WTC11 (cell line): ENCODE data around the gene MTHFD1L. TPM values are rescaled to one million over a fixed set of nuclear protein-coding genes. Genes with fewer than 3 reads are reported as not detected.

Experiments used
- ATAC-seq: fragments of 200-7000 bp; cut with Tn5 transposase; 2 replicates; pipeline ENCODE4 v1.10.0; 2021; ENCODE audit warnings: mild to moderate bottlenecking, moderate library complexity
- CTCF ChIA-PET: fragments of 300-600 bp; sonication (Branson Sonifier 250); formaldehyde crosslinking; loops from one replicate; lab custom pipeline; 2021; ENCODE audit warnings: antibody characterized with exemption; lab: Charles Lee
- POLR2A ChIA-PET: fragments of 350-600 bp; sonication (Branson Sonifier 250); formaldehyde crosslinking; loops from one replicate; lab custom pipeline; 2021; ENCODE audit warnings: antibody characterized with exemption; lab: Charles Lee
- DNase-seq: peaks from one replicate; pipeline ENCODE4 v3.0.0; 2021; ENCODE audit warnings: low spot score
- H3K27ac Mint-ChIP-seq: 2 replicates; pipeline ENCODE4 v1.8.0; 2021; ENCODE audit warnings: mixed read lengths
- H3K27me3 Mint-ChIP-seq: 2 replicates; pipeline ENCODE4 v1.8.0; 2021; ENCODE audit warnings: low read depth, mild to moderate bottlenecking, moderate library complexity, mixed read lengths
- H3K36me3 Mint-ChIP-seq: 2 replicates; pipeline ENCODE4 v1.8.0; 2021; ENCODE audit warnings: mixed read lengths
- H3K4me1 Mint-ChIP-seq: 2 replicates; pipeline ENCODE4 v1.8.0; 2022; ENCODE audit warnings: mixed read lengths
- H3K4me3 Mint-ChIP-seq: 2 replicates; pipeline ENCODE4 v1.8.0; 2021; ENCODE audit warnings: mild to moderate bottlenecking, moderate library complexity, mixed read lengths
- H3K9me3 Mint-ChIP-seq: 2 replicates; pipeline ENCODE4 v1.8.0; 2021; ENCODE audit warnings: mixed read lengths
- CREB1 ChIP-seq: sonication (generic); formaldehyde crosslinking; IDR thresholded peaks from 2 replicates; pipeline ENCODE4 v1.8.0; 2023; ENCODE audit warnings: mild to moderate bottlenecking, missing genetic modification reagents
- ESRRA ChIP-seq: sonication (generic); formaldehyde crosslinking; IDR thresholded peaks from 2 replicates; pipeline ENCODE4 v1.8.1; 2022; ENCODE audit warnings: mild to moderate bottlenecking, missing genetic modification reagents, borderline replicate concordance
- FOXJ3 ChIP-seq: sonication (generic); formaldehyde crosslinking; IDR thresholded peaks from 2 replicates; pipeline ENCODE4 v1.9.0; 2021; ENCODE audit warnings: missing genetic modification reagents, mild to moderate bottlenecking, borderline replicate concordance
- GRHL2 ChIP-seq: fragments of 250-450 bp; sonication (Bioruptor Pico); IDR thresholded peaks from 2 replicates; pipeline ENCODE4 v1.8.0; 2022; ENCODE audit warnings: mild to moderate bottlenecking, moderate library complexity; ENCODE audit not compliant: insufficient replicate concordance, severe bottlenecking
- HMGA2 ChIP-seq: fragments of 250-450 bp; sonication (Bioruptor Pico); IDR thresholded peaks from 2 replicates; pipeline ENCODE4 v1.4.0; 2021; ENCODE audit warnings: mild to moderate bottlenecking, moderate library complexity
- JAZF1 ChIP-seq: fragments of 250-450 bp; sonication (Bioruptor Pico); IDR thresholded peaks from 2 replicates; pipeline ENCODE4 v1.9.0; 2021; ENCODE audit warnings: moderate library complexity, mild to moderate bottlenecking, inconsistent platforms
- MXD4 ChIP-seq: fragments of 250-450 bp; sonication (Bioruptor Pico); IDR thresholded peaks from 2 replicates; pipeline ENCODE4 v1.8.0; 2021; ENCODE audit warnings: mild to moderate bottlenecking, moderate library complexity, borderline replicate concordance
- MYBL2 ChIP-seq: sonication (generic); formaldehyde crosslinking; IDR thresholded peaks from 2 replicates; pipeline ENCODE4 v1.8.1; 2023; ENCODE audit warnings: mild to moderate bottlenecking, moderate library complexity, missing genetic modification reagents
- NFYB ChIP-seq: sonication (generic); formaldehyde crosslinking; conservative IDR thresholded peaks from 2 replicates; pipeline ENCODE4 v1.8.0; 2022; ENCODE audit warnings: low read depth, missing genetic modification reagents
- NR1H2 ChIP-seq: sonication (generic); formaldehyde crosslinking; IDR thresholded peaks from 2 replicates; pipeline ENCODE4 v1.9.0; 2021; ENCODE audit warnings: mild to moderate bottlenecking, moderate library complexity, missing genetic modification reagents
- NR2C2 ChIP-seq: sonication (generic); formaldehyde crosslinking; IDR thresholded peaks from 2 replicates; pipeline ENCODE4 v1.8.0; 2022; ENCODE audit warnings: mild to moderate bottlenecking, missing genetic modification reagents
- PRRX2 ChIP-seq: fragments of 250-450 bp; sonication (Bioruptor Pico); IDR thresholded peaks from 2 replicates; pipeline ENCODE4 v1.8.0; 2021; ENCODE audit warnings: mild to moderate bottlenecking
- SMAD3 ChIP-seq: sonication (generic); formaldehyde crosslinking; IDR thresholded peaks from 2 replicates; pipeline ENCODE4 v1.8.0; 2022; ENCODE audit warnings: missing genetic modification reagents, mild to moderate bottlenecking, borderline replicate concordance
- ZNF121 ChIP-seq: sonication (generic); formaldehyde crosslinking; IDR thresholded peaks from 2 replicates; pipeline ENCODE4 v1.8.0; 2023; ENCODE audit warnings: missing genetic modification reagents
- ZNF138 ChIP-seq: sonication (generic); formaldehyde crosslinking; conservative IDR thresholded peaks from 2 replicates; pipeline ENCODE4 v1.8.1; 2022; ENCODE audit warnings: mild to moderate bottlenecking, moderate library complexity, missing genetic modification reagents
- ZNF423 ChIP-seq: fragments of 250-450 bp; sonication (Bioruptor Pico); IDR thresholded peaks from 2 replicates; pipeline ENCODE4 v2.1.2; 2022; ENCODE audit warnings: mild to moderate bottlenecking, moderate library complexity
- total RNA-seq: library from RNA; stranded (reverse); gene quantifications from 3 replicates; pipeline ENCODE4 v1.2.3, GENCODE V29; 2021
- TF ChIP-seq, protein P1 (sequence below): sonication (generic); formaldehyde crosslinking; IDR thresholded peaks from 2 replicates; pipeline ENCODE4 v1.8.1; 2022; ENCODE audit warnings: low read depth, mild to moderate bottlenecking, moderate library complexity, missing genetic modification reagents, borderline replicate concordance
- TF ChIP-seq, protein P2 (sequence below): sonication (generic); formaldehyde crosslinking; IDR thresholded peaks from 2 replicates; pipeline ENCODE4 v1.8.0; 2023; ENCODE audit warnings: missing genetic modification reagents, mild to moderate bottlenecking, borderline replicate concordance
- TF ChIP-seq, protein P3 (sequence below): sonication (generic); formaldehyde crosslinking; IDR thresholded peaks from 2 replicates; pipeline ENCODE4 v1.8.1; 2023; ENCODE audit warnings: mild to moderate bottlenecking, missing genetic modification reagents, borderline replicate concordance
- TF ChIP-seq, protein P4 (sequence below): fragments of 250-450 bp; sonication (Bioruptor Pico); IDR thresholded peaks from 2 replicates; pipeline ENCODE4 v1.9.0; 2021; ENCODE audit warnings: mild to moderate bottlenecking
- TF ChIP-seq, protein P5 (sequence below): sonication (generic); formaldehyde crosslinking; IDR thresholded peaks from 2 replicates; pipeline ENCODE4 v1.8.1; 2023; ENCODE audit warnings: mild to moderate bottlenecking, missing genetic modification reagents
- TF ChIP-seq, protein P6 (sequence below): sonication (generic); formaldehyde crosslinking; IDR thresholded peaks from 2 replicates; pipeline ENCODE4 v1.8.0; 2023; ENCODE audit warnings: missing genetic modification reagents

The MTHFD1L gene
- total RNA-seq, 1 experiment from 2014 or later = 104 TPM

DNA sequence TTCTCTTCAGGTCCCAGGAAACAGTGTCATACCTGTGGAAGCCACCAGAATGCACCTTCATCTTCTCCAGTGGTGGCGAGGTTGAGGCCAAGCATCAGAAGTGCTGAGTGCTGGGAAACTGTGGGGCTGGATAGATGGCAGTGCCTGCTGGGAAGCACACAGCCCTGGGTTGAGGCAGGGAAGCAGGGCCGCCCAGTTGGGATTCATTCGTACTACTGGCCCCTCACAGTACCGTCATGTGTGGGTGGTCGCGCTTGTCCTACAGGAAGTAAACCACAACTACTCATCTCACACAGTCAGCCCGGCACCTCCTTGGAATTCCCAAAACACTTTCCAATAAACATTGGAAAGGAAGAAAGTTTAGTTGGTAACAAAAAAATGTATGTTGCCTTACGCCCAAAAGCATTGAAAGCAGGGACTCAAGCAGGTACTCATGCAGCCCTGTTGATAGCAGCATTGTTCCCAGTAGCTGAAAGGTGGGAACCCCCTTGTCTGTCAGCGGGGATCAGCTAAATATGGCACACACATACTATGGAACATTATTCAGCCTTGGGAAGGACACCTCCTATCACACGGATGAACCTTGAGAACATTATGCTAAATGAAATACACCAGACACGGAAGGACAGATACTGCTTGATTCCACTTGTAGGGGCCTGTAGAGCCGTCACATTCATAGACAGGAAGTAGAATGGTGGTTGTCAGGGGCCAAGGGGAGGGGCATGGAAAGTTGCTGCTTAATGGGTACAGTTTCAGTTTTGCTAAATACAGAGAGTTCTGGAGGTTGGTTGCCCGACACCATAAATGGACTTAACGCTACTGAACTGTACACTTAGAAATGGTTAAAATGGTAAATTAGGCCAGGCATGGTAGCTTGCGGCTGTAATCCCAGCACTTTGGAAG lies 162.7 kb downstream of the MTHFD1L start (continued):
- TF ChIP-seq, protein P1, sequence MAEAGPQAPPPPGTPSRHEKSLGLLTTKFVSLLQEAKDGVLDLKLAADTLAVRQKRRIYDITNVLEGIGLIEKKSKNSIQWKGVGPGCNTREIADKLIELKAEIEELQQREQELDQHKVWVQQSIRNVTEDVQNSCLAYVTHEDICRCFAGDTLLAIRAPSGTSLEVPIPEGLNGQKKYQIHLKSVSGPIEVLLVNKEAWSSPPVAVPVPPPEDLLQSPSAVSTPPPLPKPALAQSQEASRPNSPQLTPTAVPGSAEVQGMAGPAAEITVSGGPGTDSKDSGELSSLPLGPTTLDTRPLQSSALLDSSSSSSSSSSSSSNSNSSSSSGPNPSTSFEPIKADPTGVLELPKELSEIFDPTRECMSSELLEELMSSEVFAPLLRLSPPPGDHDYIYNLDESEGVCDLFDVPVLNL (CRISPR knock-in tag) = no peak
- no peak for TF ChIP-seq HMGA2 (CRISPR knock-in tag)
- TF ChIP-seq GRHL2 (CRISPR knock-in tag) = no peak
- TF ChIP-seq, protein P2, sequence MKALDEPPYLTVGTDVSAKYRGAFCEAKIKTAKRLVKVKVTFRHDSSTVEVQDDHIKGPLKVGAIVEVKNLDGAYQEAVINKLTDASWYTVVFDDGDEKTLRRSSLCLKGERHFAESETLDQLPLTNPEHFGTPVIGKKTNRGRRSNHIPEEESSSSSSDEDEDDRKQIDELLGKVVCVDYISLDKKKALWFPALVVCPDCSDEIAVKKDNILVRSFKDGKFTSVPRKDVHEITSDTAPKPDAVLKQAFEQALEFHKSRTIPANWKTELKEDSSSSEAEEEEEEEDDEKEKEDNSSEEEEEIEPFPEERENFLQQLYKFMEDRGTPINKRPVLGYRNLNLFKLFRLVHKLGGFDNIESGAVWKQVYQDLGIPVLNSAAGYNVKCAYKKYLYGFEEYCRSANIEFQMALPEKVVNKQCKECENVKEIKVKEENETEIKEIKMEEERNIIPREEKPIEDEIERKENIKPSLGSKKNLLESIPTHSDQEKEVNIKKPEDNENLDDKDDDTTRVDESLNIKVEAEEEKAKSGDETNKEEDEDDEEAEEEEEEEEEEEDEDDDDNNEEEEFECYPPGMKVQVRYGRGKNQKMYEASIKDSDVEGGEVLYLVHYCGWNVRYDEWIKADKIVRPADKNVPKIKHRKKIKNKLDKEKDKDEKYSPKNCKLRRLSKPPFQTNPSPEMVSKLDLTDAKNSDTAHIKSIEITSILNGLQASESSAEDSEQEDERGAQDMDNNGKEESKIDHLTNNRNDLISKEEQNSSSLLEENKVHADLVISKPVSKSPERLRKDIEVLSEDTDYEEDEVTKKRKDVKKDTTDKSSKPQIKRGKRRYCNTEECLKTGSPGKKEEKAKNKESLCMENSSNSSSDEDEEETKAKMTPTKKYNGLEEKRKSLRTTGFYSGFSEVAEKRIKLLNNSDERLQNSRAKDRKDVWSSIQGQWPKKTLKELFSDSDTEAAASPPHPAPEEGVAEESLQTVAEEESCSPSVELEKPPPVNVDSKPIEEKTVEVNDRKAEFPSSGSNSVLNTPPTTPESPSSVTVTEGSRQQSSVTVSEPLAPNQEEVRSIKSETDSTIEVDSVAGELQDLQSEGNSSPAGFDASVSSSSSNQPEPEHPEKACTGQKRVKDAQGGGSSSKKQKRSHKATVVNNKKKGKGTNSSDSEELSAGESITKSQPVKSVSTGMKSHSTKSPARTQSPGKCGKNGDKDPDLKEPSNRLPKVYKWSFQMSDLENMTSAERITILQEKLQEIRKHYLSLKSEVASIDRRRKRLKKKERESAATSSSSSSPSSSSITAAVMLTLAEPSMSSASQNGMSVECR = no peak
- no peak for TF ChIP-seq SMAD3
- TF ChIP-seq PRRX2 = no peak

DNA sequence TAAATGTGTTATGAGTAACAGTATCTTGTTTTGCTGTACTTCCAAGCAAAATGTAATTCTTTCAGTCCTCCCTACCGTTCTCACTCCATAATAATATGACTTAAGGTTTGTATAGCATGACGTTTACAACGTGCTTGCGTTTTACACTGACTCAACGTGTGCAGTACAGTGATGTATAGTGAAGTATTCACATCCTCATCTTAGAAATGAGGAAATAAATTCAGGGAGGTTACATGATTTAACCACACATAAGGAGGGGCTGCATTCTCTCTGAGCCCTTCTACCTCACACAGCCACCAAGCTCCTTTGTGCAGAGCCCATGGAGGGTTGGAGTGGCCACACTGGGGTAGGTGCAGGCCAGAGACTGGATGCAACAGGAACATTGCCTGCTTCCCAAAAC lies 164.5 kb downstream of the MTHFD1L start:
- no peaks in the 10 kb centered on the region for H3K27me3 Mint-ChIP-seq
- DNase-seq (no peak), ATAC-seq (0 out of 2 replicates have a peak, but pooled peaks have one; percentile 39)
- H3K36me3 Mint-ChIP-seq = peaks cover 31% of the 10 kb centered on the region
- H3K4me1 Mint-ChIP-seq = 0 out of 2 replicates have a peak, but pooled peaks cover 3% of the 10 kb centered on the region
- ChIA-PET CTCF (interaction anchor here (1.4 to 1.5 kb wide), 2 partner anchors 16 to 294 kb away, joined by 5 to 7 read pairs; no protein-coding TSS in a partner anchor), POLR2A (no interaction called here)
- H3K27ac Mint-ChIP-seq = no peak overlapping the region; the same call in 1 of the 2 replicates
- H3K4me3 Mint-ChIP-seq = no peak overlapping the region
- H3K9me3 Mint-ChIP-seq = no peaks in the 10 kb centered on the region
- TF ChIP-seq MXD4 (CRISPR knock-in tag) = no peak
- TF ChIP-seq, protein P3, sequence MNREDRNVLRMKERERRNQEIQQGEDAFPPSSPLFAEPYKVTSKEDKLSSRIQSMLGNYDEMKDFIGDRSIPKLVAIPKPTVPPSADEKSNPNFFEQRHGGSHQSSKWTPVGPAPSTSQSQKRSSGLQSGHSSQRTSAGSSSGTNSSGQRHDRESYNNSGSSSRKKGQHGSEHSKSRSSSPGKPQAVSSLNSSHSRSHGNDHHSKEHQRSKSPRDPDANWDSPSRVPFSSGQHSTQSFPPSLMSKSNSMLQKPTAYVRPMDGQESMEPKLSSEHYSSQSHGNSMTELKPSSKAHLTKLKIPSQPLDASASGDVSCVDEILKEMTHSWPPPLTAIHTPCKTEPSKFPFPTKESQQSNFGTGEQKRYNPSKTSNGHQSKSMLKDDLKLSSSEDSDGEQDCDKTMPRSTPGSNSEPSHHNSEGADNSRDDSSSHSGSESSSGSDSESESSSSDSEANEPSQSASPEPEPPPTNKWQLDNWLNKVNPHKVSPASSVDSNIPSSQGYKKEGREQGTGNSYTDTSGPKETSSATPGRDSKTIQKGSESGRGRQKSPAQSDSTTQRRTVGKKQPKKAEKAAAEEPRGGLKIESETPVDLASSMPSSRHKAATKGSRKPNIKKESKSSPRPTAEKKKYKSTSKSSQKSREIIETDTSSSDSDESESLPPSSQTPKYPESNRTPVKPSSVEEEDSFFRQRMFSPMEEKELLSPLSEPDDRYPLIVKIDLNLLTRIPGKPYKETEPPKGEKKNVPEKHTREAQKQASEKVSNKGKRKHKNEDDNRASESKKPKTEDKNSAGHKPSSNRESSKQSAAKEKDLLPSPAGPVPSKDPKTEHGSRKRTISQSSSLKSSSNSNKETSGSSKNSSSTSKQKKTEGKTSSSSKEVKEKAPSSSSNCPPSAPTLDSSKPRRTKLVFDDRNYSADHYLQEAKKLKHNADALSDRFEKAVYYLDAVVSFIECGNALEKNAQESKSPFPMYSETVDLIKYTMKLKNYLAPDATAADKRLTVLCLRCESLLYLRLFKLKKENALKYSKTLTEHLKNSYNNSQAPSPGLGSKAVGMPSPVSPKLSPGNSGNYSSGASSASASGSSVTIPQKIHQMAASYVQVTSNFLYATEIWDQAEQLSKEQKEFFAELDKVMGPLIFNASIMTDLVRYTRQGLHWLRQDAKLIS (CRISPR knock-in tag) = no peak
- TF ChIP-seq ESRRA = no peak
- TF ChIP-seq, protein P4, sequence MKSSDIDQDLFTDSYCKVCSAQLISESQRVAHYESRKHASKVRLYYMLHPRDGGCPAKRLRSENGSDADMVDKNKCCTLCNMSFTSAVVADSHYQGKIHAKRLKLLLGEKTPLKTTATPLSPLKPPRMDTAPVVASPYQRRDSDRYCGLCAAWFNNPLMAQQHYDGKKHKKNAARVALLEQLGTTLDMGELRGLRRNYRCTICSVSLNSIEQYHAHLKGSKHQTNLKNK (CRISPR knock-in tag) = no peak
- TF ChIP-seq, protein P5, sequence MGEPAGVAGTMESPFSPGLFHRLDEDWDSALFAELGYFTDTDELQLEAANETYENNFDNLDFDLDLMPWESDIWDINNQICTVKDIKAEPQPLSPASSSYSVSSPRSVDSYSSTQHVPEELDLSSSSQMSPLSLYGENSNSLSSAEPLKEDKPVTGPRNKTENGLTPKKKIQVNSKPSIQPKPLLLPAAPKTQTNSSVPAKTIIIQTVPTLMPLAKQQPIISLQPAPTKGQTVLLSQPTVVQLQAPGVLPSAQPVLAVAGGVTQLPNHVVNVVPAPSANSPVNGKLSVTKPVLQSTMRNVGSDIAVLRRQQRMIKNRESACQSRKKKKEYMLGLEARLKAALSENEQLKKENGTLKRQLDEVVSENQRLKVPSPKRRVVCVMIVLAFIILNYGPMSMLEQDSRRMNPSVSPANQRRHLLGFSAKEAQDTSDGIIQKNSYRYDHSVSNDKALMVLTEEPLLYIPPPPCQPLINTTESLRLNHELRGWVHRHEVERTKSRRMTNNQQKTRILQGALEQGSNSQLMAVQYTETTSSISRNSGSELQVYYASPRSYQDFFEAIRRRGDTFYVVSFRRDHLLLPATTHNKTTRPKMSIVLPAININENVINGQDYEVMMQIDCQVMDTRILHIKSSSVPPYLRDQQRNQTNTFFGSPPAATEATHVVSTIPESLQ (CRISPR knock-in tag) = no peak
- no peak for TF ChIP-seq JAZF1 (CRISPR knock-in tag)
- TF ChIP-seq ZNF138 = no peak
- TF ChIP-seq MYBL2 (CRISPR knock-in tag) = no peak
- TF ChIP-seq, protein P6, sequence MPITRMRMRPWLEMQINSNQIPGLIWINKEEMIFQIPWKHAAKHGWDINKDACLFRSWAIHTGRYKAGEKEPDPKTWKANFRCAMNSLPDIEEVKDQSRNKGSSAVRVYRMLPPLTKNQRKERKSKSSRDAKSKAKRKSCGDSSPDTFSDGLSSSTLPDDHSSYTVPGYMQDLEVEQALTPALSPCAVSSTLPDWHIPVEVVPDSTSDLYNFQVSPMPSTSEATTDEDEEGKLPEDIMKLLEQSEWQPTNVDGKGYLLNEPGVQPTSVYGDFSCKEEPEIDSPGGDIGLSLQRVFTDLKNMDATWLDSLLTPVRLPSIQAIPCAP (CRISPR knock-in tag) = no peak
- TF ChIP-seq GRHL2 (CRISPR knock-in tag) = no peak
- no peak for TF ChIP-seq ZNF121 (CRISPR knock-in tag)
- TF ChIP-seq CREB1 (CRISPR knock-in tag) = no peak
- TF ChIP-seq NR1H2 (CRISPR knock-in tag) = no peak
- TF ChIP-seq NR2C2 (CRISPR knock-in tag) = no peak
- no peak for TF ChIP-seq NFYB (CRISPR knock-in tag)
- TF ChIP-seq ZNF423 (CRISPR knock-in tag) = no peak
- no peak for TF ChIP-seq FOXJ3 (CRISPR knock-in tag)
